Activated CD4-positive, alpha-beta T cell treated with anti-CD3 and anti-CD28 coated beads for 36 hours (primary cell): Measurements from ENCODE around the gene PRKAA2. TPM values are rescaled to one million over a fixed set of nuclear protein-coding genes. Genes with fewer than 3 reads are reported as not detected.

Source experiments
- ATAC-seq: fragments of 200-7000 bp; cut with Tn5 transposase; one replicate; pipeline ENCODE4 v1.10.0; 2021; ENCODE audit warnings: mild to moderate bottlenecking, moderate library complexity
- CTCF ChIA-PET: fragments of 350-600 bp; sonication (Branson Sonifier 250); formaldehyde crosslinking; loops from one replicate; lab custom pipeline; 2021; ENCODE audit warnings: antibody characterized with exemption; lab: Charles Lee
- POLR2A ChIA-PET: fragments of 350-600 bp; sonication (Branson Sonifier 250); formaldehyde crosslinking; loops from one replicate; lab custom pipeline; 2021; ENCODE audit warnings: antibody characterized with exemption, inconsistent platforms; lab: Charles Lee
- DNase-seq: peaks from one replicate; pipeline ENCODE4 v3.0.0-alpha.2; 2020
- H3K27ac Mint-ChIP-seq: one replicate; pipeline ENCODE4 v1.8.0; 2021; ENCODE audit warnings: mixed read lengths
- H3K27me3 Mint-ChIP-seq: one replicate; pipeline ENCODE4 v1.8.0; 2021; ENCODE audit warnings: mixed read lengths
- H3K36me3 Mint-ChIP-seq: one replicate; pipeline ENCODE4 v1.8.0; 2021; ENCODE audit warnings: low read depth, mixed read lengths
- H3K4me1 Mint-ChIP-seq: one replicate; pipeline ENCODE4 v1.8.0; 2021; ENCODE audit warnings: mixed read lengths
- H3K4me3 Mint-ChIP-seq: one replicate; pipeline ENCODE4 v1.8.0; 2021; ENCODE audit warnings: mild to moderate bottlenecking, moderate library complexity, mixed read lengths
- H3K9me3 Mint-ChIP-seq: one replicate; pipeline ENCODE4 v1.8.0; 2021; ENCODE audit warnings: low read depth, mixed read lengths
- intact Hi-C, 2 experiments: fragments of 100-400 bp; cut with DNase I in 1 of 2; cut with micrococcal nuclease in 1 of 2; formaldehyde crosslinking; loops; one replicate each; pipeline versions ENCODE4 v1.14.2 to v1.15.1; 2022 to 2024; cut with DNase I, micrococcal nuclease
- total RNA-seq, 2 experiments: library from RNA; stranded (reverse); gene quantifications; one replicate each; pipeline ENCODE4 v1.2.3, GENCODE V29; 2021

The PRKAA2 gene
- total RNA-seq, 2 experiments from 2014 or later = 0.02 TPM; not detected in 1

DNA sequence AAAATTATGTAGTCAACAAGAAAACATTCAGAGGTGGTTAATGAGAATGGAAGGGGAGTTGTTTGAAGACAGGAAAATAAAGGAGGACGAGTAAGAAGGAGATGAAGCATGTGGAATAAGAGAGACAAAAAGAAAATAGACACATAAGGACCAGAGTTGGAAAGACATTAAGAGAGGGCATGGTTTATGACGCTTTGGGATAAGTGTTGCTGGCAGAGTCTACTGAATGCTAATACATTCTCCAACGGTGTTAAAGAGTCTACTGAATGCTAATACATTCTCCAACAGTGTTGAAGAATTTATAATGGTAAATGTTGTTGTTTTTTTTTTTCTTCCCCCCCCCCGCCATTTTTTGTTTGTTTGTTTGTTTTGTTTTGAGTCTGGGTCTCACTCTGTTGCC lies 13.1 kb downstream of the PRKAA2 start:
- no peaks in the 10 kb centered on the region for H3K36me3 Mint-ChIP-seq
- POLR2A ChIA-PET = no interaction called here
- intact Hi-C loops = no loop called here
- ATAC-seq (no peak), DNase-seq (no peak)
- H3K27me3 Mint-ChIP-seq = peaks cover 3% of the 10 kb centered on the region
- no peak overlapping the region for H3K27ac Mint-ChIP-seq
- peaks cover 17% of the 10 kb centered on the region for H3K9me3 Mint-ChIP-seq
- H3K4me3 Mint-ChIP-seq = no peak overlapping the region
- CTCF ChIA-PET = no interaction called here
- H3K4me1 Mint-ChIP-seq = no peaks in the 10 kb centered on the region

DNA sequence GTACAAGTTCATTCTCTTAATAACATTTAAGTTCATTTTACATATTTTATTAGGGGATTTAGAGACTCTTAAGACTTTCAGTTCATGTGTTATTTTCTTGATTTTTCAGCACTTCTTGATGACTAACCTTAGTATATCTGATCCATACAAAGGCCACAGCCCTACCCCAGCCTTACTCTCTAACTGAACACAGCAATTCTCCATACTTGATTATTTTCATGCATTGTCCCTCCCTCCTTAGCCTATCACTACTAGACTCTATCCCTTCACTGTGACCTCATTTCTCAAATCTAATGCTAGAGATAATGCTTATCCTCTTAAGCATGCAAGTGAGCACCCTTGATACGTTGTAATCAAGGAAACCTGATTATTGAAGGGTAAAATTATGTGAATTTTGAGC lies 15.2 kb downstream of the PRKAA2 start:
- Mint-ChIP-seq H3K27ac (no peak overlapping the region), H3K36me3 (no peaks in the 10 kb centered on the region), H3K4me3 (no peak overlapping the region), H3K27me3 (peaks cover 3% of the 10 kb centered on the region), H3K9me3 (peaks cover 16% of the 10 kb centered on the region), H3K4me1 (no peaks in the 10 kb centered on the region)
- intact Hi-C loops = no loop called here
- CTCF ChIA-PET = no interaction called here
- DNase-seq = no peak
- ATAC-seq = no peak
- POLR2A ChIA-PET = no interaction called here

DNA sequence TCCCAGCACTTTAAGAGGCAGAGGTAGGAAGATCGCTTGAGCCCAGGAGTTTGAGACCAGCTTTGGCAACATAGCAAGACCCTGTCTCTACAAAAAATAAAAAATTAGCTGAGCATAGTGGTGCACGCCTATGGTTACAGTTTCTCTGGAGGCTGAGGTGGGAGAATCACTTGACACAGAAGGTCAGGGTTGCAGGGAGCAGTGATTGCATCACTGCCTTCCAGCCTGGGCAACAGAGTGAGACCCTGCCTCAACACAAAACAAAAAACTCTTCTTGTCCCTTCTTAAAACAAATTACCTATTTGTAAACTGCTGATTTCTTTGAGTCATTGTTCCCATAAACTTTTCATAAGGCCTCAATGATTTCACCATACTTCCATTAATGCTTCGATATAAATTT lies 18.7 kb downstream of the PRKAA2 start:
- DNase-seq = no peak
- Mint-ChIP-seq H3K27me3 (peaks cover 8% of the 10 kb centered on the region), H3K4me3 (no peak overlapping the region), H3K9me3 (no peaks in the 10 kb centered on the region), H3K4me1 (no peaks in the 10 kb centered on the region), H3K36me3 (no peaks in the 10 kb centered on the region), H3K27ac (no peak overlapping the region)
- no peak for ATAC-seq
- CTCF ChIA-PET = interaction anchor here (0.7 kb wide), 1 partner anchor 258 kb away, joined by 3 read pairs; no protein-coding TSS in a partner anchor
- intact Hi-C loops = no loop called here
- POLR2A ChIA-PET = no interaction called here

DNA sequence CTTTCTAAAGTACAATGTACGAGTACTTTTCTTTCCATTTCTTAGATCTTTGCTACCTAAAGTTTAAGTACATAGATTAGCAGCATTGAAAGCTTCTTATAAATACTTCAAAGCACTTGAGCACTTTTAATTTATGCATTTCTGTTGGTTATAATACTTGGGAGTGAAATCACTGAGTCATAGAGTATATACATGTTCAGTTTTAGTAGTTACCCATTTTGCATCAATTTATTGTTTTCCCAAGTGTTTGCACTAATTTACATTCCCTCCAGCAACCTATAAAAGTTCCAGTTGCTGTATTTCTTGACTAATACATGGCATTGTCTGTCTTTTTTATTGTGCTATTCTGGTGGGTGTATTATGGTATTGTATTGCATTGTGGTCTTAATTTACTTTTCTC lies 20.3 kb downstream of the PRKAA2 start:
- ATAC-seq = no peak
- Mint-ChIP-seq H3K27ac (no peak overlapping the region), H3K27me3 (peaks cover 8% of the 10 kb centered on the region)

DNA sequence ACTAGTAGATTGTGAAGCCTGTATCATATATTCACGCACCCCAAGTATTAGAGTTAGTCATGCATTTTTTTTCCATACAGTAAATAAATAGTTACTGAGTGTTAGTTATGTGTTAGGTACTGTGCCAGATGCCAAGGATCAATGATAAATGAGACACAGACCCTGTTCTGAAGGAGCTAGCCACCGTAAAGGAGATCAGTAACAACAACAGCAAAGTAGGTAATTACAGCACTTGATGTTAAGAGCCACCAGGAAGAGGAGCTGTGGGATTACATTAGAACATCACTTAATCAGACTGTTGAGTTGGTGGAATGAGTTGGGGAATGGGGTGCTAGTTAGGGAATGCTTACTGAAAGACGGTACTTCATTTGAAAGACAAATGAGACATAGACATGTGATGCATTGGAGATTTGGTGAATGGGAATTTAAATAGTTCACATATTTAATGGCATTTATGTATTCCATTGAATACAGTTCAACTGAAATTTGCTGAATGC lies 21.0 kb downstream of the PRKAA2 start:
- Mint-ChIP-seq H3K36me3 (no peaks in the 10 kb centered on the region), H3K9me3 (no peaks in the 10 kb centered on the region), H3K4me3 (no peak overlapping the region), H3K27ac (no peak overlapping the region), H3K27me3 (peaks cover 8% of the 10 kb centered on the region), H3K4me1 (no peaks in the 10 kb centered on the region)
- ATAC-seq (no peak), DNase-seq (no peak)
- POLR2A ChIA-PET = no interaction called here
- CTCF ChIA-PET = interaction anchor here (1.0 kb wide), 1 partner anchor 35 kb away, joined by 3 read pairs; no protein-coding TSS in a partner anchor
- intact Hi-C loops = no loop called here

More for the DNA sequence above, 20.3 kb downstream of the PRKAA2 start:
- DNase-seq = no peak
- POLR2A ChIA-PET = no interaction called here
- CTCF ChIA-PET = no interaction called here
- intact Hi-C loops = no loop called here
- no peak overlapping the region for H3K4me3 Mint-ChIP-seq
- no peaks in the 10 kb centered on the region for H3K4me1 Mint-ChIP-seq
- H3K36me3 Mint-ChIP-seq = no peaks in the 10 kb centered on the region
- H3K9me3 Mint-ChIP-seq = no peaks in the 10 kb centered on the region

DNA sequence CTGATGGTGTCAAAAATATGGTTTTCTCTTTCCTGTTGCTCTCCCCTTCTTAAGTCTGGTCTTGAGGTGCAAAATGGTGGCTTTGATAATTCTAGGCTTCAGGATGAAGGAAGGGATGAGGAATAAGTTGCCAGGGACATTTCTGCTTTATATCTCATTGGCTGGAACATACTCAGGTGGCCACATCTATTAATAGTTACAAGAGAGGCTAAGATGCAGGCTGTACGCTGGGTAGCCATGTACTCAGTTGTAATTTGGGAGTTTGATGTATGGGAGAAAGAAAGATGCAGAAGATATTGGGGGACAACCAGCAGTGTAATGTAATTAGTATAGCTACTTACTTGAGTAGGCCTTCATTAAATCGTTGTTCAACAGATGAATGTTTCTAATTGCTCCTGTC lies 25.2 kb downstream of the PRKAA2 start:
- Mint-ChIP-seq H3K36me3 (no peaks in the 10 kb centered on the region), H3K27me3 (peaks cover 19% of the 10 kb centered on the region), H3K9me3 (no peaks in the 10 kb centered on the region), H3K4me3 (no peak overlapping the region), H3K27ac (no peak overlapping the region), H3K4me1 (no peaks in the 10 kb centered on the region)
- ChIA-PET CTCF (no interaction called here), POLR2A (no interaction called here)
- no peak for DNase-seq
- no peak for ATAC-seq
- intact Hi-C loops = no loop called here

DNA sequence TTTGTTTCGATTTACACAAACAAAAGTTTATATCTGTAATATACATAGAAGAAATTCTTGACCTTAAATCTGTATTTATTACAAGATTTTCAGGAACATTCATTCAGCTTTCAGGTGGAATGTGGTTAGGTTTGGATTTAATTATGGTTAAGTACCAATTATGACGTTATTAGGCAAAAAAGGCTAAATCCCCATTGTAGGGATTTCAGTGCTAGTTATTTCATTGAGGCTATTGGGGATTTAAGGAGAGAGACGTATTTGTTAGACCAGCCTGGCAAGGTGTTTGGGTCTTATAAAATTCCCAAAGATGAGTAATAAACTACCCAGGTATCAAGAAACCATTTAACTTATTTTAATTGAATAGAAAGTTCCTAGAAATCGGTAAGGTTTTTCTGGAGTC lies 26.0 kb downstream of the PRKAA2 start:
- no peak overlapping the region for H3K27ac Mint-ChIP-seq
- POLR2A ChIA-PET = no interaction called here
- ATAC-seq (no peak), DNase-seq (no peak)
- no peaks in the 10 kb centered on the region for H3K4me1 Mint-ChIP-seq
- H3K36me3 Mint-ChIP-seq = no peaks in the 10 kb centered on the region
- peaks cover 19% of the 10 kb centered on the region for H3K27me3 Mint-ChIP-seq
- H3K9me3 Mint-ChIP-seq = no peaks in the 10 kb centered on the region
- CTCF ChIA-PET = no interaction called here
- no peak overlapping the region for H3K4me3 Mint-ChIP-seq
- intact Hi-C loops = no loop called here

DNA sequence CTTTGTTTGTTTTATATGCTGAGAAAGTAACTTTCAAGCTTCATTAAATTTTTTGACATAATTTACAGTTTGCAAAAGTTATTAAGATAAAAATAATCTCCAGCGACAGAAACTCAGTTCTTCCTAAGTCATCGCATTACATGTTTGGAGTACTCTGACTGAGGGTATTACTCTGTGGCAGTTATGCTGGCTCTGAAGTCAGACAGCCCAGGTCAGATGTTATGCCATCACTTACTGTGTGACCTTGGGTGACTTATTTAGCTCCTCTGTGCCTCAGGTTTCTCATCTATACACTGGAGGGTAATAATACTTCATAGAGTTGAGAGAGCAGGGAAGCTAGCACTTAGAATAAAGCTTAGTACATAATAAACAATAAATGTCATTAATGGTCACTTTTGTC lies 26.4 kb downstream of the PRKAA2 start:
- ATAC-seq (no peak), DNase-seq (no peak)
- intact Hi-C loops = no loop called here
- no peaks in the 10 kb centered on the region for H3K4me1 Mint-ChIP-seq
- ChIA-PET CTCF (interaction anchor here (0.7 kb wide), 1 partner anchor 38 kb away, joined by 3 read pairs; no protein-coding TSS in a partner anchor), POLR2A (no interaction called here)
- H3K4me3 Mint-ChIP-seq = no peak overlapping the region
- H3K9me3 Mint-ChIP-seq = no peaks in the 10 kb centered on the region
- peaks cover 18% of the 10 kb centered on the region for H3K27me3 Mint-ChIP-seq
- no peaks in the 10 kb centered on the region for H3K36me3 Mint-ChIP-seq
- H3K27ac Mint-ChIP-seq = no peak overlapping the region

DNA sequence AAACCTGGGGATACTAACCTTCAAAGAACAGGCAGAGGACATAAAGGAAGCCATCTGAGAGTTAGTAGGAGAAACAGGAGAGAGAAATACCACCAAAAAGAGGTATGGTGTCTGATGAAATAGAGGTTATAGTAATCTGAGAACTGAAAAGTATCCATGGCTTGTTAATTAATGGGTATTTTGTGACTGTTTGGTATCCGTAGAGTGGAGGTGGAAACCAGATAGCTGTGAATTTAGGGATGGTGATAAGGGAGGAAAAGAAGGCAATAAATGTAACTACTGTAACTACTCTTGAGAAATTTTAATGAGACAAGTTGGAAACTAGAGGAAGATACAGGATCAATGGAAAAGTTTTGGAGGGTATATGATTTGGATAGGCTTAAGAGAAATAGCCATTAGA lies 27.5 kb downstream of the PRKAA2 start:
- CTCF ChIA-PET = no interaction called here
- intact Hi-C loops = no loop called here
- no peak for DNase-seq
- Mint-ChIP-seq H3K4me1 (no peaks in the 10 kb centered on the region), H3K9me3 (no peaks in the 10 kb centered on the region), H3K36me3 (no peaks in the 10 kb centered on the region), H3K27ac (no peak overlapping the region), H3K27me3 (peaks cover 18% of the 10 kb centered on the region), H3K4me3 (no peak overlapping the region)
- POLR2A ChIA-PET = interaction anchor here (0.6 kb wide), 1 partner anchor 849 kb away, joined by 3 read pairs; no protein-coding TSS in a partner anchor
- no peak for ATAC-seq

DNA sequence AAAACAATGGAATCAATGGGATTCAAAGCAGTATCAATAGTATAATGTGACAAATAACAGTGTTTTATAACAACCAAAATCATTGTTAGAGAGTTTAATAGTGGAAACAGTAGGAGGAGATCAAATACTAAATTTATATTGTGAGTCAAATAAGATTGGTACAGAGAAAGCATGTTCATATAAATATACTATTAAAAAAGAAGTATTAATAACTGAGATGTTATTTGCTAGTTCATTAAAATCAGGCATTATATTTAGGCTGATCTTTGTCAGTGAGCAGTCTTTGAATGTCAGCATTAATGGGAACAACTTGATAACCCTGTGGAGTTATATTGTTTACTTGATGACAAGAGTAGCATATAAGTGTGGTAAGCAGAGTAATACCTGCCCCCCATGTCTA lies 30.6 kb downstream of the PRKAA2 start:
- H3K4me3 Mint-ChIP-seq = no peak overlapping the region
- intact Hi-C loops = no loop called here
- peaks cover 15% of the 10 kb centered on the region for H3K27me3 Mint-ChIP-seq
- POLR2A ChIA-PET = no interaction called here
- H3K9me3 Mint-ChIP-seq = peaks cover 4% of the 10 kb centered on the region
- H3K27ac Mint-ChIP-seq = no peak overlapping the region
- no peak for ATAC-seq
- no peaks in the 10 kb centered on the region for H3K4me1 Mint-ChIP-seq
- CTCF ChIA-PET = no interaction called here
- no peaks in the 10 kb centered on the region for H3K36me3 Mint-ChIP-seq
- DNase-seq = no peak

DNA sequence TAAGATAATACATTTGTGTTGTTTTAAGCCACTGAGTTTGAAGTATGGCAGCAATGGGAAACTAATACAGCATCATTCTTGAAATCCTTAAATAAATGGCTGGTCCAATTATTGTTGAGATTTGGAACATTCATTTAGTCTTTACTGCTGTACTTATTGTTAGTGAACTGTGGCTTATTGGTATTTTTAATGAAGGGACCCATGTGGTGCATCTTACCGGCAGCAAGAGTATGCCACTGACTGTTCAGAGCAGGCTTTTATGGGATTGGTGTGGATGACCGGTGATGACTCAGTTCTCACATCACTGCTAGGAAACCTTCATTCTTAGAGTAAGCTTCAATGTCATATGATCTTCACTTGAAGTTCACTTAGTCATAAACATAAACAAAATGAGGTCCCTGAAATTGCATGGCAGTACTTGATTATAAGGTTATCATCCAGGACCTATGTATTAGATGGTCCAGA lies 31.5 kb downstream of the PRKAA2 start:
- H3K27me3 Mint-ChIP-seq = peaks cover 15% of the 10 kb centered on the region
- ChIA-PET CTCF (interaction anchor here (1.0 kb wide), 1 partner anchor 32 kb away, joined by 3 read pairs; no protein-coding TSS in a partner anchor), POLR2A (no interaction called here)
- no peak overlapping the region for H3K27ac Mint-ChIP-seq
- intact Hi-C loops = no loop called here
- H3K4me3 Mint-ChIP-seq = no peak overlapping the region
- no peak for ATAC-seq
- DNase-seq = no peak
- peaks cover 4% of the 10 kb centered on the region for H3K9me3 Mint-ChIP-seq
- H3K4me1 Mint-ChIP-seq = no peaks in the 10 kb centered on the region
- H3K36me3 Mint-ChIP-seq = no peaks in the 10 kb centered on the region

DNA sequence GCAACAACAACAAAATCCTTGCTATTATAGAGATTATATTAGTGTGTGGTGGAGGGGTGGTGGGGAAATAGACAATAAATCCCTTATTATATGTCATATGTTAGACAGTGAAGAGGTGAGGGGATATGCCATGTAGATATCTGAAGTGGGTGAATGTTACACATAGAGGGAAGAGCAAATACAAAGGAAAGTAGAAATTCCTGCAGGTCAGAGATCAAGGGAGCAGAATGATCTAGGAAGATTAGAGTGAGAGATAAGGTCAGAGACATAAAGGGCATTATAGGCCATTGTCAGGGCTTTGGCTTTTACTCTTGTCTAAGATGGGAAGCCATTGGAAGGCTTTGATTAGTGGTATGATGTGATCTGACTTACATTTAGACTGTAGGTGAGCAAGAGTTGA lies 38.5 kb downstream of the PRKAA2 start:
- Mint-ChIP-seq H3K27ac (no peak overlapping the region), H3K27me3 (peaks cover 2% of the 10 kb centered on the region), H3K36me3 (no peaks in the 10 kb centered on the region), H3K4me1 (peaks cover 1% of the 10 kb centered on the region), H3K4me3 (no peak overlapping the region), H3K9me3 (peaks cover 4% of the 10 kb centered on the region)
- no peak for ATAC-seq
- POLR2A ChIA-PET = no interaction called here
- CTCF ChIA-PET = interaction anchor here (0.5 kb wide), 1 partner anchor 1200 kb away, joined by 3 read pairs; no protein-coding TSS in a partner anchor
- no peak for DNase-seq
- intact Hi-C loops = no loop called here
